NCI-H82 treated with DMSO at 0.1 percent for 48 hours (cell line): ENCODE measurements around the gene PLCB1.
"Not testable (repeated sequence)": the region's sequence is repeated elsewhere in the genome, so short reads cannot be mapped to it uniquely, and the experiment has no call there.

Source experiments
- DNase-seq: peaks from one replicate; lab custom pipeline; 2025; ENCODE audit not compliant: unreplicated experiment; lab: John Stamatoyannopoulos, UW

PLCB1 gene

GRCh38 chr20:8639112-8639778 is 507.2 kb downstream of the PLCB1 start:
- DNase-seq = peak; percentile 16

GRCh38 chr20:8640461-8640860 is 508.4 kb downstream of the PLCB1 start:
- no peak for DNase-seq

GRCh38 chr20:8642247-8642646 is 510.2 kb downstream of the PLCB1 start:
- DNase-seq = no peak

GRCh38 chr20:8644468-8644867 is 512.4 kb downstream of the PLCB1 start:
- not testable (repeated sequence) for DNase-seq

- peak; percentile 15 for DNase-seq
These were observed 513.3 kb downstream of the PLCB1 start for GRCh38 chr20:8645326-8645725.

GRCh38 chr20:8646033-8646441 is 514.0 kb downstream of the PLCB1 start:
- DNase-seq = no peak

GRCh38 chr20:8646716-8647115 is 514.6 kb downstream of the PLCB1 start:
- DNase-seq = no peak

GRCh38 chr20:8647961-8648441 is 515.9 kb downstream of the PLCB1 start:
- no peak for DNase-seq

GRCh38 chr20:8648466-8648865 is 516.4 kb downstream of the PLCB1 start:
- no peak for DNase-seq

GRCh38 chr20:8652396-8652795 is 520.3 kb downstream of the PLCB1 start:
- DNase-seq = no peak

- no peak for DNase-seq
These were observed 522.4 kb downstream of the PLCB1 start for GRCh38 chr20:8654486-8654885.

GRCh38 chr20:8656335-8656734 is 524.3 kb downstream of the PLCB1 start:
- DNase-seq = no peak

- DNase-seq = no peak
These were observed 525.6 kb downstream of the PLCB1 start for GRCh38 chr20:8657664-8658063.

- no peak for DNase-seq
These were observed 526.0 kb downstream of the PLCB1 start for GRCh38 chr20:8658103-8658502.

GRCh38 chr20:8661229-8661952 is 529.3 kb downstream of the PLCB1 start:
- DNase-seq = no peak

GRCh38 chr20:8662433-8662954 is 530.4 kb downstream of the PLCB1 start:
- DNase-seq = peak; percentile 59

- DNase-seq = no peak
These were observed 531.4 kb downstream of the PLCB1 start for GRCh38 chr20:8663424-8663823.

GRCh38 chr20:8664778-8665177 is 532.7 kb downstream of the PLCB1 start:
- no peak for DNase-seq

- no peak for DNase-seq
These were observed 535.2 kb downstream of the PLCB1 start for GRCh38 chr20:8667306-8667705.

- peak; percentile 43 for DNase-seq
These were observed 538.3 kb downstream of the PLCB1 start for GRCh38 chr20:8670207-8670892.

- peak; percentile 97 for DNase-seq
These were observed 538.8 kb downstream of the PLCB1 start for GRCh38 chr20:8670893-8671215.
